Stimulated activated naive CD4-positive, alpha-beta T cell treated with Interleukin-2 at 50 U/mL for 16 hours (primary cell): ENCODE results near the gene TMED8.
"Not testable (repeated sequence)": the region's sequence is repeated elsewhere in the genome, so short reads cannot be mapped to it uniquely, and the experiment has no call there.

Experiments used
- DNase-seq: peaks from one replicate; lab custom pipeline; 2025; lab: John Stamatoyannopoulos, UW

Gene TMED8

DNA sequence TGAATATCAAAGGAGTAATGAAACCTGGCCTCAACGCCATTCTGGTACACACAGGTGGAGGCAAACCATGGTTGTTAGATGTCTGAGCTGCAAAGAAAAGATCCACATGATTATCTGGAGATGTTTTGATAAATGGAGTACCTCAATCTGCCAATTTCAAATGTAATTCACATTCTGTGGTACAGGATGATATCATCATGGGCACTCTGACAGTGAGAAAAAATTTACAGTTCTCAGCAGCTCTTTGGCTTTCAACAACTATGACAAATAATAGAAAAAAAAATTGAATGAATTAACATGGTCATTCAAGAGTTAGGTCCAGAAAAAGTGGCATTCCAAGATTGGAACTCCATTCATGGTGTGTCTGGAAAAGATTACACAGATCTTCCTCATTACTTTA, 17.3 kb downstream of the TMED8 start:
- DNase-seq, result no peak

DNA sequence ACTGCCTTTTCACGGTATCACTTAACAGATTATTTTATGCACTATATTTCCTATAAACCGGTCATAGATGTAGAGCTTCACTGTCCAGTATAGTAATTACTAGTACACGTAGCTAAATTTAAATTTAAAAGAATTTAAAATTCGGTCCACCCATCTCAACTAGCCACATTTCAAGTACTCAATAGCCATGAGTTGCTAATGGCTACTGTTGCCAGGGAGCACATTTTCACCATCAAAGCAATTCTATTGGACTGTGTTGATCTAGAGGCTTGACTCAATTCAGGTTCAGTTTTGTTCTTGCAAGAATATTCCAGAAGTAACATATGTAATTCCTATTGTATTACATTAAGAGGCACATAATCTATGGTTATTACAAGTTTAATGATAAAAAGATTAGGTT, 20.0 kb downstream of the TMED8 start:
- DNase-seq, result no peak

DNA sequence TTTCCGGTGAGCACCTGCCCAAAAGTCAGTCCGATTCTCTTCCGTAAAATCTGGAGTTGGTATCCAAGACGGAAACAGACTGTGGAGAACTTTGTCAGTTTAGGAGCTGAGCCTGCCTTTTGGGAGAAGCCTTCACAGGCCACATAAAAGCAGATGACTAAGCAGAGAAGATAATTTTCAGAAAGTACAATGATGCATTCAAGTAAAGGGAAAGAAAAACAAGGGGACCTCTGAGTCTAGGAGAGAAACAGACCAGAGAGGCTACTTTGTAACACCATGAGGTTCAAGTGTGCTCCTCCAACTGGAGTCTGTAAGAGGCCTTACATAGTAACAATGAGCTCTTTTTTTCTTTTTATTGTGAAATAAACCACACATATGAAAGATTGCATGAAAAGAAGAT, 21.1 kb downstream of the TMED8 start:
- no peak for DNase-seq

DNA sequence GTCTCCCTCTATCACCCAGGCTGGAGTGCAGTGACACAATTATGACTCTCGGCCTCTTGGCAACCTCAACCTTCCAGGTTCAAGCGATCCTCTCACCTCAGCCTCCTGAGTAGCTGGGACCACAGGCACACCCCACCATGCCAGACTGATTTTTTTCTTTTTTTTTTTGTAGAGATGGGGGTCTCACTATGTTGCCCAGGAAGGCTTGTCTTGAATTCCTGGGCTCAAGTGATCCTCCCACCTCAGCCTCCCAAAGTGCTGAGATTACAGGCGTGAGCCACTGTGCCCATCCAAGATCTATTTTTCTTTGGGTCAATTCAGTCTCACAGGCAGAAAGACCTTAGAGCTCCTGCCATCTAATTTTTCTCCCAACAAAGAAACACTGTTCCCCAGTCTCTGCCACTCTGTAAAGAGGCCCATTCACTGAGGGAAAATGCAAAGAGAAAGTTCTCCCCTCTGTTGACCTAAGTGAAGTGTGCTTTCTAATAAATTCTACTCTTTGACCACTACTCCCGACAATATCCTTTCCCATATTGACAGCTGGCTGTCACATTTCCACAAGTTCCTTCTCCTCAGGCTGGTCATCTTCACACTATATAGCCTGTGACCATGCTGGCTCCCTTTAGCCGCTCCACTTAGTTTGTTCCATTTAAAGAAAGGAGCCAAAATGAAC, 23.3 kb downstream of the TMED8 start:
- DNase-seq, result no peak

DNA sequence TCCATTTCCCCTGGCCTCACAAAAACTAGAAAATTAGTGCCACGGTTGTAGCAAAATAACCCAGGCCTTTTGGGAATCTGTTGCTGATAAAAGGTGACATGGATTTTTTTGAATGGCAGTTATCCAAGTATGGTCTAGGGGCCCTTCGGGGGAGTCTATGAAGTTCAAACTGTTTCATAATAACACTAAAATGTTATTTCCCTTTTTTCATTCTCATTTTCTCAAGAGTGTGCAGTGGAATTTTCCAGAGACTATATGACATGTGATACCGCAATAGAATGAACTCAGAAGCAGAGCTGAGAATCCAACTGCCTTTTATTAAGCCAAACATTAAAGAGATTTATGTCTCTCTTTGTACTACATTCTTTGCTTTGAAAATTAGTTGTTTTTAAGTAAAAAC, 29.1 kb downstream of the TMED8 start:
- no peak for DNase-seq

DNA sequence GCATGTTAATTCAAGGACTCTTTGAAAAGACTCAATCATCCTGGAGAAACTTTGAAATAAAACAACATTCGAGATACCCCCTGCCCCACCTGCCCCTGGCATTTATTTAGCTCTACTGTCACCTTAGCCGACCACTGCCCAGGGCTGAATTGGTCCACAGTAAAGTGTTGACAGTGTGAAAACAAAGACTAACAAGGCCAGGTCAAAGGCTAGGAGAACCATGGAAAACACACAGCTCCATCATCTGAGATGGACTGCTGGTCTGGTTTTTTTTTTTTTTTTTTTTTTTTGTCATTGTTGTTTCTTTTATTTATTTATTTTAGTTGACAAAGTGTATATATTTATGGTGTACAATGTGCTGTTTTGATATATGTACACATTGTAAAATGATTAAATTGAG, 30.4 kb downstream of the TMED8 start:
- DNase-seq, result no peak

DNA sequence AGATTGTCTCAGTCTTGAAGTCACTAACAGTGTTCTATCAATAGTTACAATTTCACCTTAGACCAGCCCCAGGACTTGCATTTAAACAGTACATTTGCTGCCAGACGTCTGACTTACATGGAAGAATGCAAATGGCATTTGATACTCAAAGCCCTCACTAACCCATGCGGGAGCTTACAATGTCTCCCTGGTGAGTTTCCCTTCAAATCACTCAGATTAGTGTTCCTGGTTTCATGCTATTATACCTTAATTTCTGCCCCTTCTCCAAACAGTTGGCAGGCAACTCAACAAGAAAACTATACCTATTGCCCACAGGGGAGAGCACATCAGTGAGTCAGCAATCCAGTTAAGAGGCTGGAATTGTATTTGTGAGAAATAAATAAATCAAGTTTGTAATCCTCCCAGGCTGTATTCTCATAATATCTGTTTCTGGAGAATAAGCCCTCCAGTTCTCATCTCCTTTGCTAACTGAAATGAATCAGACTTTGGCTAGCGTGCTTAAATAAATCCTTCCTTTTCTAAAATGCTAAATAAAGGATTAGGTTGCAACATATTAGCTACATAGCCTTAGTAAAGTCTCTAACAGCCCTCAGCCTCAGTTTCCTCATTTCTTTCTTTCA, 32.4 kb downstream of the TMED8 start:
- no peak for DNase-seq

DNA sequence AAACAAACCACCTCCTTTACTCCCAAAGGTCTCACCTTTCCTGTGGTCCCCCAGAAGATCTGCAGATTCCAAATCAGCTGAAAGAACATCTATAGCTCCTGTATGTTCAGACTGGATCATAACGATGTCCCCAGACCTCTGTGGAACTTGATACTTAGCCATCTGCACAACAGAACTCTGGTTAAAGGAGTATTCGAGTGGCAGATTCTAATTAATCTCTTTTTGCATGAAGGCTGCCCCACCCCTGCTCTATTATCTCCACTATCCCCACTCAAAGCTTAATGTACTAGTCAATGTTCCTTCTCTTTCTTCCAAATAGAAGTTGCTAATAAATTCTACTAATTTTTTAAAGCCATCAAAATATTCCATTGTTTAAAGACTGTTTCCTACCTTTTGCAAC, 33.2 kb downstream of the TMED8 start:
- DNase-seq, result no peak

DNA sequence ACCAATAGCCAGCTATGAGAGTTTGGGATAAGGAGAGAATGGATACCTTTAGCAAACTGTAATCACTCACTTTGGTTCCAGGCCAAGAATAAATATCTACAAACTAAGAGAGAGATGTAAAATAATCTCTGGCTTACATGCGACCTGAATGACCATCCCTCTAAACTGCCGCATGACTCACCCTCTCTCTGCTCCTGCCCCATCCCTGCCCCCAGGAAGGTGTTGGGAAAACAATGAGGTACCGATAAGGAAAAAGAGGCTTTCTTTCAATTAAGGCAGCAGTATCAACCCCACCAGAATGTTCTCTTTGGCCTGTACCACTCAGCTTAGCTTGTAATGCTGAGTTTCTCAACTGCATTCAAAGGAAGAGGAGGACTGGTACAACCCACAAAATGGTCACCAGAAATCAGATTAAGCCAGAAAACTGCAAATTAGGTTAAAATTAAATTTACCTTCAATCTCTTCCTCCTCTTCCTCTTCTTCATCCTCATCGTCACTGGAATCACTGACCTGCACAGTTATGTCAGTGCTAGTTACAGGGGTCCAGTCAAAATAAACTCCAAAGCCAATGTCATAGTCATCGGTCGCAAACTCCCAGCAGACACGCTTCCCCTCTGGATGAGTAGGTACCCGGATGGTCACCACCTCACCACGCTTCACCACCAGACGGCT, 34.0 kb downstream of the TMED8 start:
- DNase-seq, result no peak

DNA sequence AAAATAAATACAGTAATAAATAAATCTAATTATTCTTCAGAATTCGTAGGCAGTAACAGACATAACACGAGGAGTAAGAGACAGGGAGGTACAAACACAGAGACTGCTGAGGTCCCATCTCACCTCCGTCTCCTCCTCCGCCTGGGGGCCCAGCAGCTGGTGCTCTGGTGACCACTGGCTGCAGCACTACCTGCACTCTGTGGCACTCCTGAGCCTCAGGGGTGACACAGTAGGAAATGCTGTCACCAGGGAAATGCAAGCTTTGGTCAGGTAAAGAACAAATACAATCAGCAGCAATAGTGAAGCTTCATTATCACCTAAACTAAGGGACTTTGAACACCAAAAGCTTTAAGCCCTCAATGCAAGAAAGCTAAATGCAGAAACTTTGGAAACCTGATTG, 36.5 kb downstream of the TMED8 start:
- no peak for DNase-seq

DNA sequence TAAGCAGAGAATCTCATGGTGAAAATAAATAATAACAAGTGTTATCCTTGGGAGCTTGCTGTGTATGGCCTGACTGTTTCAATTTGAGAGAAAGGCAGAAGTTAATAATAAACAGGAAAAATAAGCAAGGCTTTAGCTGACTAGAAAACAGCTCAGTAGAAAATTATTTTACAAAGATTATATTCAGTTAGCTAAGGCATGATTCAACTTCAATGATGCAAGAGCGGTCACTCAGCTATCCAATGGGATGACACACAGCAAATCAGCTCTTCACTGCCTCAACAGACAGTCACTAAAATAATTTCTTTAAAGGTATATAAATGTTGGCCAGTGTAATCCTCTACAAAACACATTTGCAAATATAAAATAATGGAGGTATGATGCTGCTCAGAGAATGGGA, 37.5 kb downstream of the TMED8 start:
- DNase-seq, result no peak

DNA sequence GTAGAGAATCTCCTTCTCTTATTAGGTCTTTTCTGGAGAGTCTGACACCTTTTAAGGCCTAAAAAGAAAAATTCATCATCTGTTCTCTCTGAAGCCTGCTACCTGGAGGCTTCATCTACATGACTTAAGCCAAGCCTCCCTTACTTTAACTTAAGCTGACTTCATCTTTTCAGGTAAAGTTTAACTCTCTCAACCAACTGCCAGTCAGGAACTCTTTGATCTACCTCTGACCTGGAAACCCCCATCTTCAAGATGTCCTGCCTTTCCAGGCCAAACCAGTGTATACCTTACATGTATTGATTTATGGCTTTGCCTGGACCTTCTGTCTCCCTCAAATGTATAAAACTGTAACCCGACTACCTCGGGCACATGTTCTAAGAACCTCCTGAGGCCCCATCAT, 38.6 kb downstream of the TMED8 start:
- no peak for DNase-seq

DNA sequence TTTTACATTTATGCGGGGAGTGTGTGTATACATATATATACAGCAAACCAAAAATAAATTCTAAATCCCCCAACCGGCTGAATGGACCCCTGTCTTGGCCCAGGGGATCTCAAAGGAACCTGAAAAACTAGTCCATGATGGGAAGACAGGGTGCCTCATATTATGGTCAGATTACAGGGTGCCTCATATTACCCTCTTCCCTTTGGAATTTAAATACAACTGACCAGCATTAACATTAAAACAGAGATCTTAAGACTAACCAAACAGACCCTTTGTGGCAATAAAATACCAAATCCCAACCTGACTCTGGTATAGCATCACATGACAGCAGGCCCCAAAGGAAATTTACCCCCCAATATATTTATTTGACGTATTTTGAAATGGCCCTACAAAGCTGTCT, 39.0 kb downstream of the TMED8 start:
- no peak for DNase-seq

DNA sequence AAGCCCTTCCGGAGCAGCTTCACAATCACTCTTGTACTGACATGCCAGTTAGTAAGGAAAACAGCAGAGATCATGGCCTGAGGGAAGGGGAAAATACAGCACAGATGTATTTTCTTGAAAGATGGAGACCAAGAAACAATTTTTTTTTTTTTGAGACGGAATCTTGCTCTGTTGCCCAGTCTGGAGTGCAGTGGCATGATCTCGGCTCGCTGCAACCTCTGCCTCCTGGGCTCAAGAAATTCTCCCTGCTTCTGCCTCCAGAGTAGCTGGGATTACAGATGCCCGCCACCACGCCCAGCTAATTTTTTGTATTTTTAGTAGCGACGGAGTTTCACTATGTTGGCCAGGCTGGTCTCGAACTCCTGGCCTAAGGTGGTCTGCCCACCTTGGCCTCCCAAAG, 39.6 kb downstream of the TMED8 start:
- DNase-seq, result not testable (repeated sequence)

DNA sequence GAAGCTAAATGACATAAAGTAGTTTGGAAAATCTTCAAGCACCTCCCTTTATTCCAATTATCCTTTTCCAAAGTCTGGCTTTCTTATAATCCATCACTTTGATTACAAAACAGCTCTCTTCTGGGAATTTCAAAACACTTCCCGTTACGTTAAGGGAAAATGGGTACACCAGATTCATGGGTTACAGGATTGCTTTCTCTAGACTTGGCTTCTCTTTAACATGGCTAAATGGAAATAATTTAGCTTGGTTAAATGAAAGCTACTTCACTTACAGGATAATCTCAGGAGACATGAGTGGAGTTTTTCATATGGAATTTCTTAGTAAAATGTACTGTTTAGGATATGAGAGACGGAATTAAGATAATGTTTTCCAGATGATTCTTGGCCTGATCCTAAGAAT, 41.3 kb downstream of the TMED8 start:
- no peak for DNase-seq

DNA sequence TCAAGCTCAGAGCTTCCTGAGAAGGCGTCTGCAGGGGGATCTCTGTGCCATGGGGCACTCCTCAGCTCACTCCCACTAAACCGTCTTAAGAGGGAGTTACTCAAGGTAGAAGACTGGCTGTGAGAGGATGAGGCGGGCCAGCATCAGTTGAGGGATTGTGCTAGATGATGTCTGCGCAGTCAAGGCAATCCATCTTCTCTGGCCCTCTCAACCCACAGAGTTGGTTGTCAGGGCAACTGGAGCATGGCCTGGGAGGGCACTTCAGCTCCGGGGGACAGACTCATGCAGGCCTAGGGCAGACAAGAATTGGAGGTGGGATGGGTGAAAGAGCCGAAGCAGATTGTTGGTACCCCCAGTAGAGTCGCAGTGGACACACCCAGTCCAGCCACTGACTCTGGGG, 47.0 kb downstream of the TMED8 start:
- DNase-seq, result no peak

DNA sequence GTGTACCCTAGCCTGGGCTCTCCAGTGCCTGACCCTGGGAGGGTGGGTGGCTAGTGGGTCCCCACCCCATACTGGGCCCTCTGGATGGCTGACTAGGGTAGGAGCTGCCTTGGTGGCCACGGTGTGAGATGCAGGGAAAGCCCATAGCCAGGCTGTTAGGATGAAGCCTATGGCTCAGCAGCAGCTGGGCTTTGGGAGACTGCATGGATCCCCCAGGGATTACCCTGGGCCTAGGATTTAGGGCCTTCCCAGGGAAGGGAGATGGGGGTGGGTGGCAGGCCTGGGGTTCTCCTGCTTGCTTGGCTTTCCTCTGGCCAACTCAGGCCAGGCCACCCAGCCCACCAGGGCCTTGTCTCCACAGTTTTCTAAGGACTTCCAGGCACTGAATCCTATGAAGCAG, 49.8 kb downstream of the TMED8 start:
- no peak for DNase-seq

DNA sequence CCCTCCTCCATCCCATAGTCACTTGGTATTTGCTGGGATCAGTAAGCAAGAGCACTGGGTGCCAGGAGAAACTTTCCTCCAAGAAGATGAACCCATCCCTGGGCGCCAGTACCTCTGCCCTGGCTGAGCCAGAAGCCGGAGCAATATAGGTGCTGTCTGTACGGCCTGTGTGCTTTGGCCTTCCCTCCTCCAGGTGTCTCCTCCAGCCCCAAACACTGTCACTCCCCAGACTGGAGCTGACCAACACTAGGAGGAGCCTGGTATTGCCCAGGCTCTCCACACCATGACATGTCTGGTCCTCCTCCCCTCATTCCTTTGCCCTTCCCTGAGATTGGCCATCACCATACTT, 51.2 kb downstream of the TMED8 start:
- DNase-seq, result no peak

DNA sequence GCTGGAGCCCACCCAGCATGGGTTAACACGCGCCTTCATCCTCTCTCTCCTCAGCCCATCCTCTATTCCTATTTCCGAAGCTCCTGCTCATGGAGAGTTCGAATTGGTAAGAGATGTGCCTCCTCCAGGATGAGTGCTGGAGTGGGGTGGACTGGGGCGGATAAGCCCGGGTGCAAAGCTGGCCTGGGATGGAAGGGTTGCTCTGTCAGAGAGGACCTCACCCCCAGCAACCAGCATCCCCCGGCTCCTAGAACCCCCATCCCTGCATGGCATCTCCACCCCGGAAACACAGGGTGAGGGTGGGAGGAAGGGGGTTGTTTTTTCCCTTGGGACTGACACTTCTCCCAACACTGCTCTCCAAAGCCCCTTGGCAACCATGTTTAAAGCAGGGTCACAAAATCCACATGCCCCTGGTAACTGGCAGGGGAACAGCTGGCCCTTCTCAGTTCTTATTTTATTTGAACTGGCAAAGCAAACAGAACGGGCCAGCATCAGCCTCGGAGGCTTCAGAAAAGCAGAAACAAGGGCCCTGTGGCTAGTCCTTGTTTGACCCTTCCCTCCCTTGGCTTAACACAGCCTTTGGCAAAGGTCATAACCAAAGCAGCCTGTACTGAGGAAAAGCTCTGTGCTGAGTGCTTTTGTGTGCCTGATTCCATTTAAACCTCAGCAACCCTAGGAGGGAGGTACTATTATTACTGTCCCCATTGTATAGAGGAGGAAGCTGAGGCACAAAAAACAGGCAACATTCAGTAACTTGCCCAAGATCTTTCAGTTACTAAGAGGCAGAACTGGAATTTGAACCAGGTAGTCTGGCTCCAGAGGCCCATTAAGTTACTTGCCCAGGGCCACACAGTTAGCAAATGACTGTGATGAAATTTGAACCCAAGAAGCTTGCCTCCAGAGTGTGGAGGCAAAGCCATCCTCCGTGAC, 51.8 kb downstream of the TMED8 start:
- DNase-seq, result no peak

DNA sequence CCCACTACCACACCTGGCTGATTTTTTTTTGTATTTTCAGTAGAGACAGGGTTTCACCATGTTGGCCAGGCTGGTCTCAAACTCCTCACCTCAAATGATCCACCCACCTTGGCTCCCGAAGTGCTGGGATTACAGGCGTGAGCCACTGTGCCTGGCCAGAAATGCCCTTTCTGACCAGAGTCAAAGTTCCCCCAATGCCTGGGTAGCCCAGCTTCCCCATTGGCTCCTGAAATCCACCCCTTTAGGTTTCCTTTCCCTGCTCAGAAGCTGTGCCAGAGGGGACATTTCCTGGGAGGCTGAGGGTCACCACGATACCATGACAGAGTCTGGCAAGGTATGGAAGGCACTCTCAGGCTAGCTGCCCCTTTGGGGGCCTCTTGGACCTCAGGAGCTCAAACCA, 52.6 kb downstream of the TMED8 start:
- DNase-seq, result no peak

DNA sequence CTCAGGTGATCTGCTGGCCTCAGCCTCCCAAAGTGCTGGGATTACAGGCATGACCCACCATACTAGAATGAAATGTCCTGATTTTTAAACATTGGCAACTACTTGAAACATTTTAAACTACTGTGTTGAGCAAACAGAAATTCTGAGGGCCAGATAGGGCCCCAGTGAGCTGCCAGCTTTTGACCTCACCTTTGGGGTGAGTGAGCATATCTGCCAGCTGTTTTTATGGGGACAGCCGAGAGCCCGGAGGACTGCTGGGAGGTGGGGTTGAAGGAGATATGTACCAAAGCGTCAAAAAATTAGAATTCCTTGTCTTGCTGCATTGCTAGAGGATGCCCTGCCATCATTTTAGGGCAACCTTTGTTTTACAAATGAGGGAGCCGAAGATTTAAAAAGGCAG, 53.3 kb downstream of the TMED8 start:
- no peak for DNase-seq

DNA sequence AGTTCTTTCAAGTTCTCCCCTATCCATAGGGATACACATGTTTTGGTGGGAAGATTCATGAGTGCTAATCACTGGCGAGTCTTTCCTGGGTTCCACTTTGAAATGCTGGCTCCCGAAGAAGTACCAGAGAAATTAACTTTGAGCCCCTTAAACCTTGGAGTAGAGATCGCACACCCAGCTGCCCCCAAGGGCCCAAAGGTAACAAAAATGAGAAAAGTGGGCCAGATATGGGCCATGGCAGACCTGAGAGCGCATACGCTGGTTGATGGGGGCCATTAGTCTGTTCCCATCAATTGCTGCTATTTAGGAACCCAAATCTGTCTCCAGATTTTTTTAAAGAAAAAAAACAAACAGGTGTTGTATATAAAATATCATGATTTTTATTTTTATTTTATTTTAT, 53.9 kb downstream of the TMED8 start:
- DNase-seq, result no peak
